Right kidney (tissue), 1 donor: Measurements from ENCODE around the gene PCK2.

Source experiments
- DNase-seq: peaks from one replicate; pipeline ENCODE4 v3.0.0-alpha.2; 2016

PCK2 gene

DNA sequence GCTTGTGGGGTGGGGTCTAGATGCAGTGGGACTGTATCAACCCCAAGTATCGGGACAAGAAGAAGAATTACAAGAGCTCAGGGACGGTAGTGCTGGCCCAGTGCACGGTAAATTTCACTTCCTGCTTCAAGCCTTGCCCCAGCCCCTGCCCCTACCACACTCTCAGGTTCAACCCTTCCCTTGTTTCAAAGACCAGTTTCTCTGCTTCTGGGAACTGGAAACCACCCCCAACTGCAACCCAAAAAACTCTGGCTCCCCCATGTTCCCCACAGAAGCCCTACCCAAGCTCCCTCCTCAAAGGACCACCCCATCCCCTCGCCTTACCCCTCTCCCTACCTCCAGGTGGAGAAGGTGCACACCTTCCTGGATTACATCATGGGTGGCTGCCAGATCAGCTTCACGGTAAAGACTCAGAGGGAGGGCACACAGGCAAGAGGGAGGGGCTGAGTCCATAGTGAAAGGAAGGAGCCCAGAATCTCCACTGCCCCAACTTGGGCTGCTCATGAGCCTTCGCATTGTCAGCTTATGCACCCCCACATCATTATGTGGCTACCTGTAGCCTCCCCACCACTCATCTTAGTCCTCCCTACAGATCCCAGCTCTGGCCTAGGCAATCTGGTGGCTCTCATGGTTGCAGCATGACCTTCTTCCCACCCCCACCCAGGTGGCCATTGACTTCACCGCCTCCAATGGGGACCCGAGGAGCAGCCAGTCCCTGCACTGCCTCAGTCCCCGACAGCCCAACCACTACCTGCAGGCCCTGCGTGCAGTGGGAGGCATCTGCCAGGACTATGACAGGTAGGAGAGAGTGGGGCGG lies 18.4 kb upstream of the PCK2 start:
- DNase-seq: no peak

DNA sequence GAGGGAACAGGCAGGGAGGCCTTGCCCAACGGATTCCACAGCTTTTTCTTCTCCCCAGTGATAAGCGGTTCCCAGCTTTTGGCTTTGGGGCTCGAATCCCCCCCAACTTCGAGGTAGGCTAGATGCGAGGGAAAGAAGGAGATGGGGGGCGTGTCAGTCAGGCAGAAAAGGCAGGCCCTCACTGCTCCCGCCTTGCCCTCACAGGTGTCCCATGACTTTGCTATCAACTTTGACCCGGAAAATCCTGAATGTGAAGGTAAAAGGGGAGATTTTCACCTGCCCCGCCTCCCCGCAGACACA lies 17.9 kb upstream of the PCK2 start:
- no peak for DNase-seq

DNA sequence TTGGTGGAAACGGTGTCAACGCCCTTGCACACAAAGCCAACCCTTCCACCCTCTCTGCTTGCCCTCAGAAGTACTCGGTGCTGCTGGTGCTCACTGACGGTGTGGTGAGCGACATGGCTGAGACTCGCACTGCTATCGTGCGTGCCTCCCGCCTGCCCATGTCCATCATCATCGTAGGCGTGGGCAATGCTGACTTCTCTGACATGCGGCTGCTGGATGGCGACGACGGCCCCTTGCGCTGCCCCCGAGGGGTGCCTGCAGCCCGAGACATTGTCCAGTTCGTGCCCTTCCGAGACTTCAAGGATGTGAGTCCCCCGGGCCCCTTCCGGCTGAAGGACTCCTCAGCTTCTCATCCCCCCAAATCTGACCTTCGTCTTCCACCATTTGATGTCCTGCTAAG lies 17.0 kb upstream of the PCK2 start:
- DNase-seq: no peak

DNA sequence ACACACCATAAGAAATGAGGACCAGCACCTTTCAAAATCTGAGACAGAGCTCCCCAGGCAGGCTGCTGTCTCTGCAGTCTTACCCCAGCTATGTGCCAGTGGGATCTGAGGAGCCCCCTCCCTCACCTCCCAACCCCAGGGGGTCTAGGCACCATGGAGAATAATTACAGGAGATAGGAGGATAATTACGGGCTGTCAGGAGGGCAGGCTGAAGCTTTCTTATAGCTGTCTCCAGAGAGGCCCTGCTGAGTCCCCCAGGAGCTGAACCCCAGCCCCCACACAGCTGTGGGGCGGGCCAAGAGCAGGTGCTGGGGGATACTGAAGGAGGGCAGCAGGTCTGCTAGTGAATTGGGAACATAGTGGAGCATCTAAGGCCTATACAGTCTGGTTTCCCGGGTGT lies 16.0 kb upstream of the PCK2 start:
- DNase-seq: no peak

DNA sequence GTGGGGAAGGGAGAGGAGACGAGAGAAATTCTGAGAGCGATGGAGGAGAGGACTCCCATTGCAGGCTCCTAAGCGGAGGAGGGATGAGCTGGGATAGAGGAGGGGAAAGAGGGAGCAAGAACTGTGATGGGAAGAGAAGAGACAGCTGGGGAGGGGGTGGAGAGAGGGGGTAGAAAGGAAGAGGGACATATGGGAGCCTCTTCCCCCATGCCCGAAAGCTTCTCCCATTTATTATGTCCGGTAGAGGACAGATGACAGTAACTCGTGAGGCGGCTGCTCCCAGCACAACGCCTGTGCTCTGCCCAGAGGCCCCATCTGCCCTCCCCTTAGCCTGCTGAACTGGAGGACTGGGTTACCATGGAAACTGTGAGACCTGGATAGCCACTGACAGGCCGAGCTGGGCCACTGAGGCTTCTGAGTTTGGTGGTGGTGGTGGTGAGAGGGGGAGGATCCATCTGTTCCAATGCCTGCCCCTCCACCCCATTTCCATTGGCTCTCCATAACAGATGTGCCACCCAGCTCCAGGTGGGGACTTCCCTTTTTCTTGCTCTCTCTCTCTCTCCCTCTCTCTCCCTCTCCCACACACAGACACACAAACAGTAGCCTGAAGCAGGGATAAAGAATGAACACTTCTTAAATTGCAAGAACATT lies 14.5 kb upstream of the PCK2 start:
- DNase-seq: peak; percentile 27

DNA sequence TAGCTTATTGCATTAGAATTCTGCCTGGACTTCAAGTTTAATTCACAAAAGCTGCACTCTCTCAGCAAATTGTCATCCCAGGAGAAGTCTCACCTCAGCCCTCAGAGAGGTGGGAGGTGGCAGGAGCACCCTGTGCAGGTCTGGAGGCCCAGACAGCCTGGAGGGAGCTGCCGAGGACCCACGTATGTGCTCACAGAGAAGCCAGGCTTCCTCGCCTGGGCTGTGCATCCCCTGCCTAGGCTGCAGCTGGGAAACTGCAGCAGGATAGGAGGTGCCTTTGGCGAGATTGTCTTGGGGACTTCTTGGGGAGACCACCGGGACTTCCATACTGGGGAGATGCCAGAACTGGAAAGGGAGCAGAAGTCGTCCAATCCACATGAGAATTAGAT lies 14.0 kb upstream of the PCK2 start:
- DNase-seq: no peak

DNA sequence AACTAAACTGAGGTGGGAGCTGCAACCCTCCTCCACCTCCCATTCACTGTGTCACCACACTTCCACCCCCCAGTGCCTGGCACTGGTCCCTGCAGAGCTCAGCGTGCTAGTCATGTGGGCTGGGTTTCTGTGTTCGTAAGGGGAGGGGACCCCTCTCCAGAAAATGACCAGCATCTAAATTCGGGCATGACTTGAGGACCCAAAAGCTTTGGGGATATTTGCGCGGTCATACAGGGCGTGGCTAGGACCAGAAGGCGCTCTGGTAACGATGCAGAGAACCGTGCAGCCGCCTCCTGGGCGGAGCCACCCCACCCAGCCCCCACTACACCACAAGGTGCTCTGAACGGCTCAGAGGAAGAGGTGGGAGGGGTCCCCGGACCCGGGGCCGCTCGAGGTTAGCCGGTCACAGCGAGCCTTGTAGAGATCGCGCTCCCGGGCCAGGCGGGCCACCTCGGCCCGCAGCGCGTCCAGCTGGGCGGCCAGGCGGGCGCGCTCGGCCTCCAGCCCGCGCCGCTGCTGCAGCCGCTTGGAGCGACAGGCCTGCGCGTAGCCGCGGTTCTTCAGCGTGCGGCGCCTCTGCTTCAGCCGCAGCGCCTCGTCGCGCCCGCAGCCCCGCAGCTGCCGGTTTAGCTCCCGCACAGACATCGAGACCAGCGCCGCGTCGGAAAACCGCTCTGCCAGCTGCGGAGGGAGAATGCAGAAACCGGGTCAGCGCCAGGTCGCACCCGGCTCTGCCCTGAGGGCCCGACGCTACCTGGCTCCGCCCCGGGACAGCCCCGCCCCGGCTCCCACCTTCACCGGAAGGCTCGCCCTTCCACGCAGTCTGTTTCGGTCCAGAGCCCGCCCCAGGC lies 13.0 kb upstream of the PCK2 start:
- peak; percentile 86 for DNase-seq

DNA sequence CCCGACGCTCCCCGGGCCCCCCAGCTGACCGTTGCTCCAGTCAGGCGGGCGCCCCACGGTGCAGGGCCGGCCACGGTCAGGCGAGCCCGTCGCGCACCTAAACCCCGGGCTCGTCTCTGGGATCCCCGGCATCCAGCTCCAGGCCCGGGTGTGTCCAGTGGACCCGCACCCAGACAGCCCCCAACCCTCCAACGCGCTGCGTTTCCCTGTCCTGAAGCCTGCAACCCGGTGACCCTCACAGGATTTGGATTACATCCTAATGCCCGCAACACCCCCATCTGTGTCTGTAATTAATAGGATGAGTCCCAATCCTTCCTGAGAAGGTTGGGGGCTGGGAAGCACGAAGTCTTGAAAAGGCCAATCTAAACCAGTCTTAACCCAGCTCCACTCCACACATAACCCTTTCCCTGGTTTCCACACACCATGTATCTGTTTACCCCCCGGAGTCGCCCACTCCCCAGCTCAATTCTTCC lies 12.3 kb upstream of the PCK2 start:
- DNase-seq: no peak

DNA sequence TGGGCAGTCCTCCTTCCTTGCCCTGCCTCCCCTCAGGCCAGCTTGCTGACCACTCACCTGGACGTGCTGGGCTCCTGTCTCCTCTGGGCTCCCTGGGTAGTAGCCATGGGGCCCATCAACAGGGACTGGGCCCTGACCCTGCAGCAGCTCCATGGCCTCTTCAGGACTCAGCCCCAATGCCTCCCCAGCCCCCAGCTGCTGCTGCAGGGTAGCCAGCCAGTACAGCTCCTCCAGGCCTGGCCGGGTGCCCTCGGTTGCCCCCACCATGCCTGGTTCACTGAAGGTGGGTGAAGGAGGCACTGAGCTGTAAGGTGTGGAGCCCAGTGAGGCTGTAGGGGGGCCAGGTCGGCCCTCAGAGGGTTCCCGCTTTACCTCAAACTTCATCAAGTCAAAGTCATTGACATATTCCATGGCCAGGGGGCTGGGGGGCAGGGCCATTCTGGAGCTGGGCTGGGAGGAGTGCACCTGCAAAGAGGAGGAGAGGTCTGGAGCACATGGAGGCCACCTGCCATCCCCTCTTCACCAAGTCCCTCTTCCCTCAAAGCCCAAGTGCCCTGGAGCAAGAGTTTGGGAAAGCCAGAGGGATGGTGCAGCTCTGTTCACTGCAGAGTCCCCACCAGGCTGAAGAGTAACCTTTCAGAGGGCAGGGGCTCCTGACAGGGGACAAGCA lies 11.6 kb upstream of the PCK2 start:
- DNase-seq: no peak

DNA sequence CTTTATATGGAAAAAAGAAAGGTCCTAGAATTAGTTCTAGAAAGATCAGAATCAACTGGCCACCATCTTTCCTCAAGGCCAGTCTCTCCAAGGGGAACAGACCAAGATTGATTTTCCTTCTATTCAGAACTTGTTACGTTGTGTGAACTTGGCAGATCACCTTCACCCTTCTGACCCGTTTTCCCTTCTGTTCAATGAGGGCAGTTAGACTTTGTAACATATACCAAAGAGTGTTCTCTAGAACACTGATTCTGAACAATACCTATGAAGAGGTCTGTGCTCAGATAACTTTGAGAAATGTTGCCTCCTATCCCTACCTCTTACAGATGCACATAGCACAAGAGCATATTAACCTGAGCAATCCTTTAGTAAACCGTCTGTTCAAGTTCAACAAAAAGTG lies 10.6 kb upstream of the PCK2 start:
- DNase-seq: no peak

DNA sequence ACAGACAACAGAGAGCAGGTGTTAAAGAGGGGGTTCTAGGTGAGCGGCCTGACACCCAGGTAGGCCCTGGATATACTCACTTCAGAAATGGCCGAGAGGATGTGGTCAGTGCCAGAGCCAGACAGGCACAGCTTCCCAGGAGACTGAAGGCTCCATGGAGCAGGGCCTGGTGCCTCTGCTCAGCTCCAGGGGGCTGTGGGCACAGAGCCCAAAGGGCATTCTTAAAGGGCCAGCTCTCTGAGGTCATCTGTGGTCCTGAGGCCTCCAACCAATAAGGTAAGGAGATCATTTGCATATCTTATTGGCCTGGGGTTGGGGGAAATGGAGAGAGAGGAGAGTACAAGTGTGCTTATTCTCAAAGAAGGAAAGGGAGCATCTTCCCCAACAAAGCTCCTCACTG lies 9.7 kb upstream of the PCK2 start:
- no peak for DNase-seq

DNA sequence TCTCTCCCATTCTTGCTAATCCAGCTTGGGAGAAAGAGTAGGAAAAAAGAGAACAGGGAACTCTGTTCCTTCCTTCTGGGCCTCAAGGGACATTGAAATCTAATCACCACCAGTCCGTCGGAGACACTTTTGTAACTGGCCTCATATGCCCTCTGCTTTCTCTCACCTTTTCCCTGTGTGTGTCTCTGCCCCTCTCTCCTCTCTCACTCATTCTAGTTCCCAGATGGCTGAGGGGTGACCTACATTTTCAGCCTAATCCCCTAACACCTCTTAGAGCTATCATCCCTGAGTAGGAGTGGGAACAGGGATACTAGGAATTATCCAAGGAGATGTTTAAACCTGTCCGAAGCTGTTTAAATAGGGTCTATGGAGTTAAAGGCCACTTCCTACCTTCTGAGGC lies 8.9 kb upstream of the PCK2 start:
- DNase-seq: no peak

DNA sequence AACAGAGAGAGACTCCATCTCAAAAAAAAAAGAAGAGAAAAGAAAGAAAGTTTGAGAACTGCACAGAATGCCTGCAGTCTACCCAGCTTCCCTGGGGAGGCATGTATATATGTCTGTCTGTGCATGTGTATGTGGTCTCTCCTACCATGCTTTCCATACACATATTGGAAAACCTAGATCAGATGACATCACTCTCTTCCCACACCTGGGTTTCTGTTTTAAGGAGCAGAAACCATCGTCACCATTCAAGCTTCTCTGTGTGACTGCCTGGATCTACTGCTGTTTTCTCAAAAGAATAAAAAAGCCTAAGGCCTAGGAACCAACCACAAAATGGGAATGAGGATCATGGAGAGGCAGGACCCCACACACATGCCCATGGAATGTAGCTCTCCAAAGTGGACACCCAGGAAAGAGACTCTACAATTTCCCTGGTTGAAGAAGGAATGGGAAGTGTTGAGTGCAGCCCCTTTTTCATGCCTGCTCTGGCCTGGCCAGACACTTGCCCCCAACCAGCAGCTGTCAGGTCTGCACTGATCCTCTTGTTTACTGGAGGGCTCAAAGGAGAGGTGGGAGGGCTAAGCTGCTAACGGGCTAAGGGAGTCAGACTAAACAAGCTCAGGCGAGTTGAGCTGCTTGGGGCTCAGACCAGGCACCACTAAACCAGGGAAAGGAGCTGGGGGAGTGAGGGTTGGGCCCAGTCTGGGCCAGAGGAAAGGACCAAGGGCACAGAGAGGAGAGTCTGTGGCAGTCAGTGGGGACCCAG lies 7.7 kb upstream of the PCK2 start:
- DNase-seq: no peak

DNA sequence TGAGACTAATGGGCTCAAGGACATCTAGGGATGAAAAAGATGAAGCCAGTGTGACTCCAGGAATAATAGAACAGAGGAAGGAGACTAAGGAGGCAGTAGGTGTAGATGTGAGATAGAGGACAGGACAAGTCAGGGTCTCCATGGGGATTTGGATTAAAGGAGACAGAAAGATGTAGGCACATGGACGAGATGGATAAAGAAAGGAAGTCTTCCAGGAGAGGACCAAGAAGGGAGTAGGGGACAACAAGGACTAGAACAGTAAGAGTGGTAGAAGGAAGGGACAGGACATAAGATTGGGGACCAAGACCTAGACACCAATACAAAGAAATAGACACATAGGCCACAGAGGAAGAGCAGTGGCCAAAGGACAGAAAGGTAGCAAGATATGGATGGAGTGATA lies 7.1 kb upstream of the PCK2 start:
- no peak for DNase-seq

DNA sequence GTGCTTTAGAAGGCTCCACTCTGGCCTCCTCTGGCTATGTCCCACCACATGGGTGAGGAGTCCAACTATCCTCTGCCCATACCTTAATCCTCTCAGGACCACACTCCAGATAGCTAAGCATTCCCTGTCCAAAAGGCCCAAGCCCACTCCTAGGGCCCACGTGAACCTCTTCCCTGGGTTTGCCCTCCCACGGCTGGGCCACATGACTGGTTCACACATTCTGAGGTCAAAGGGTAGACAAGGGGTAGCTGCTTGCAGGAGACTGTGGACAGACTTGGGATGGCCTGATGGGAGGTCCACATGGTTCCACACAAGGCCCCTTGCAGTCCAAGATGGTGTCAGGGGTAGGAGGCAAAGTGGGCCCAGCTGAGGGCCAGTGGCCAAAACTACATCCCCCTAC lies 6.0 kb upstream of the PCK2 start:
- DNase-seq: no peak

DNA sequence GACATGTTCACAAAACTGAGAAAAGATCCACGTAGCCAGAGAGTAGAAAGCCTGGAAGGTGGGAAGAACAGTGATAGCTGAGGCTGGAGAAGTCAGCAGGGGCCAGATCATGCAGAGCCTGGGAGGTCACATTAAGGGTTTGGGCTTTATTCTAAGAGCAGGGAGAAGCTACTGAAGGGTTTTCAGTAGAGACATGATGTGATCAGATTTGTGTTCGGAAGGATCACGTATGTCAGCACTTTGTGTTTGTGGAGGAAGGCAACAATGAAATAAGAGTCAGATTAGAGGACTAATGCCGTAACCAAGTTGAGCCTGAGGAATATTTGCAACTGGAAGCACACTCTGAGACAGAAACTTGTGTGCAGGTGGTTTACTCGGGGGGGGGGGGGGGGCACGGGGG lies 4.2 kb upstream of the PCK2 start:
- DNase-seq: no peak

DNA sequence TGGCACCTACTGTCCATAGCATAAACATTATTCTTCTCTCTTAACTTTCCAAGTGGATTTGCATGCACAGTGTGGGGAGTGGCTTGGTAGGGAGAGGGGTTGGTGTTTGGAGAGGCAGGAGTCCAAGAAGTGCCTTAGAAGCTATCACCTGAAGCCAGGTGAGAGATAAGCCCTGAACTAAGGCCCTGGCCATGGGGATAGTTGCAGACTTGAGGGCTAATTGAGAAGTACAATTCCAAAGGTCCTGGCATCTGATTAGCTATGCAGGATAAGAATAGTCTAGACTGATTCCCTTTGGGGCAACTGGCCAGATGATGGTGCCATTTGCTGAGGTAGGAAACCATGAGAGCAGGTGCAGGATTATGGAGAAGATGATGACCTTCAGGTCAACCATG lies 2.0 kb upstream of the PCK2 start:
- no peak for DNase-seq

DNA sequence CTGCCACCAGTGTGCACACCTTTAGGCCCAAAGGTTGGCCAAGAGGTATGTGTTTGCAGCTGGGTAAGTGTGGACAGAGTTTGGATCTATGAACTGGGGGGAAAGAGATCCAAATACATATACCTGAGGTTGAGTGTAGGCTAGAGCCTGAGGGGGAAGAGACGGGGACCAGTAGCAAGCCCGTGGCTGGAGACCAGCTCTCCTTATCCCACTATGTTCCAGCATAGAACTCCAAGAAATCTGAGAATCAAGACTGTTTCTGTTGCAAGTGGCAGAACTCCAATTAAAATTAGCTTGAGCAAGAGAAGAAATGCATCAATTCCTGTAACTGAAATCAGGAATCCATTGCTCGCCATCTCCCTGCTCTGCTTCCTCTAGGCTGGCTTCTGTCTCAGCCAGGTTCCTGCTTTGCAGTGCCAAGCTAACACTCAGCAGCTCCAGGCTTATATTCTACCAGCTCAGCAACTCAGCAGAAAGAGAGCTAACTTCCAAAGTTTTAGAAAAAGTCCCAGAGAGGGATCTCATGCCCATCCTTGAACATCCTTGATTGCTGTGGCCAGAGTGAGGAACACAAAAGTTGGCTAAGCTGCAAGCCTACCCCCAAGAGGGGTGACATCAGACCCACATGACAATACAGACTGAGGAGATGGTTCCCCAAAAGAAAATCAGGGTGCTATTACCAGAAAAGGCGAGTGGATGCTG lies 1.5 kb upstream of the PCK2 start:
- no peak for DNase-seq

DNA sequence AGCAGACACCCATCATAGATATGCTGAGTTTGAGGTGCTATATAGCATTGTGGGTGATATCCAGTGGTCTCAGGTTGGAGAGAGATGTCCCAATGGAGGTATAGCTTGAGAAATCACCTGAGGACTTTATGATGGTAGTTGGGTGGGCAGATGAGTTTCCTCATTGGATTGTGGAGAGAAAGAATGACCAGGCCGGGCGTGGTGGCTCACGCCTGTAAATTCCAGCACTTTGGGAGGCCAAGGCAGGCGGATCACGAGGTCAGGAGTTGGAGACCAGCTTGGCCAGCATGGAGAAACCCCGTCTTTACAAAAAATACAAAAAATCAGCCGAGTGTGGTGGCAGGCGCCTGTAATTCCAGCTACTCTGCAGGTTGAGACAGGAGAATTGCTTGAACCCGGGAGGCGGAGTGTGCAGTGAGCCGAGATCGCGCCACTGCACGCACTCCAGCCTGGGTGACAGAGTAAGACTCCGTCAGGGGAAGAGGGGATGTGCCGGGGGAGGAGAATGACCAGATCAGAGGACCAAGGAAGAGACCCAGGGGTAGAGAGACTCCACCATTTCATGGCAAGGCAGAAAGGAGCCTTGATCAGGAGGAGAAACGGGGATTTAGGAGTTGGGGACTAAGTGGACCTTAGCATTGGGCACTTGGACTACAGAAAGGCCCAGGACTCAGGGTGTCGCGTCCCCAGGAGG lies 757 bp upstream of the PCK2 start:
- DNase-seq: peak; percentile 68

DNA sequence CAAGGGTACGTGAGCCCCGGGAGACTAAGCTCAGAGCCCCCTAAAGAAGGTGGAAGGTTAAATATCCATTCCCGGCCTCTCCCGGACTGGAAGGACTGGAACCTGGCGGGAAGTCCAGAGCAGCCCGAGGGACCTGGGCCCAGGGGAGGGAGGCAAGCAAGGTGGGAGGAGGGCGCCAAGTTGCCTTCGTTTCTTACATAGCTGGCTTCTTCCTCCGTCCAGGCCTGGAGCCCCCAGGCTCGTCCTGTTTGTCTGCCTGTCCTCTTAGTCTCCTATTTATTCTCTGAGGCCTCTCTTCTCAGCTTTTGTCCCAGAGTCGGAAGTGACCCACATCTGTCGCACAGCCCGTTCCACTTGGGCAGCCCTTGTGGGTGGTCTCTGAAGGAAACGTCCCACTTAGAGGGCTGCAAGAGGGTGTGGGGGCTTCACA lies 745 bp downstream of the PCK2 start:
- no peak for DNase-seq
